HCT116 (cell line): ENCODE measurements around the gene MAP3K5. TPM values are rescaled to one million over a fixed set of nuclear protein-coding genes. Genes with fewer than 3 reads are reported as not detected.

Source experiments
- ATAC-seq: fragments of 200-7000 bp; cut with Tn5 transposase; 2 replicates; pipeline ENCODE4 v1.9.1; 2020; ENCODE audit warnings: mild to moderate bottlenecking, moderate library complexity
- BruUV-seq: library from RNA; stranded (reverse); fragments of 400-500 nt; replicated peaks from 2 replicates; lab custom pipeline; 2021; lab: Mats Ljungman, UMichigan
- CTCF ChIA-PET: fragments of 300-600 bp; sonication (Branson Sonifier 250); formaldehyde crosslinking; loops from one replicate; lab custom pipeline; 2021; ENCODE audit warnings: antibody characterized with exemption; lab: Charles Lee
- POLR2A ChIA-PET: fragments of 300-600, 350-600 bp; sonication (Branson Sonifier 250); formaldehyde crosslinking; loops from one replicate; lab custom pipeline; 2021; ENCODE audit warnings: antibody characterized with exemption; lab: Charles Lee
- RAD21 ChIA-PET, 2 experiments: fragments of 300-600 bp; sonication (Branson Sonifier 250); formaldehyde crosslinking; loops; one replicate each; lab custom pipeline; 2023; ENCODE audit warnings: low total read pairs in 2 of 2; ENCODE audit not compliant: uncharacterized antibody in 2 of 2, unreplicated experiment in 2 of 2, low non-redundant PET in 1 of 2; lab: Charles Lee
- DNase-seq: peaks from one replicate; pipeline ENCODE4 v3.0.0-alpha.2; 2010; ENCODE audit warnings: low read depth, low spot score
- H2AFZ ChIP-seq: fragments of 200-600 bp; shearing (Covaris generic), sonication (generic); 2 replicates; pipeline ENCODE4 v1.6.1; 2017; ENCODE audit warnings: low read depth, mixed run types, mixed read lengths, antibody characterized with exemption, low read length; ENCODE audit not compliant: poor library complexity, severe bottlenecking
- H3K27ac ChIP-seq: 2 replicates; pipeline ENCODE4 v1.5.1; 2012; ENCODE audit warnings: low read depth, low read length
- H3K27me3 ChIP-seq: fragments of 200-600 bp; sonication (generic); 2 replicates; pipeline ENCODE4 v1.6.1; 2016; ENCODE audit warnings: mixed run types, low read length, mixed read lengths; ENCODE audit not compliant: insufficient read depth
- H3K36me3 ChIP-seq, 2 experiments: fragments of 200-500 bp in 1 of 2; fragments of 200-600 bp in 1 of 2; sonication (Bioruptor generic) in 1 of 2; sonication (generic) in 1 of 2; 2 replicates each; pipeline versions ENCODE4 v1.5.1 to v1.6.1; 2014 to 2016; ENCODE audit warnings: low read length in 2 of 2, inconsistent platforms in 1 of 2, mixed read lengths in 1 of 2, mixed run types in 1 of 2; ENCODE audit not compliant: insufficient read depth in 2 of 2, control insufficient read depth in 1 of 2
- H3K4me1 ChIP-seq, 2 experiments: fragments of 200-600 bp in 1 of 2; sonication (generic) in 1 of 2; 2 replicates each; pipeline versions ENCODE4 v1.5.1 to v1.6.1; 2012 to 2017; ENCODE audit warnings: low read length in 2 of 2, inconsistent platforms in 1 of 2, mild to moderate bottlenecking in 1 of 2, mixed read lengths in 1 of 2, mixed run types in 1 of 2, moderate library complexity in 1 of 2; ENCODE audit not compliant: insufficient read depth in 2 of 2, control insufficient read depth in 1 of 2
- H3K4me2 ChIP-seq: fragments of 200-600 bp; sonication (generic); 2 replicates; pipeline ENCODE4 v1.6.1; 2017; ENCODE audit warnings: mixed run types, low read length, mixed read lengths
- H3K4me3 ChIP-seq, 2 experiments: fragments of 200-600 bp in 1 of 2; sonication (generic) in 1 of 2; replicated peaks in 1 of 2; 2 replicates each; pipeline ENCODE4 v1.5.1; 2011 to 2016; ENCODE audit warnings: low read length in 2 of 2, control low read depth in 1 of 2, low read depth in 1 of 2, mild to moderate bottlenecking in 1 of 2, mixed read lengths in 1 of 2, mixed run types in 1 of 2
- H3K79me2 ChIP-seq: fragments of 200-600 bp; sonication (generic); 2 replicates; pipeline ENCODE4 v1.6.1; 2017; ENCODE audit warnings: mild to moderate bottlenecking, mixed run types, low read length, moderate library complexity, mixed read lengths; ENCODE audit not compliant: insufficient read depth
- H3K9ac ChIP-seq: fragments of 200-600 bp; sonication (generic); 2 replicates; pipeline ENCODE4 v1.6.1; 2016; ENCODE audit warnings: low read length, mixed read lengths
- H3K9me2 ChIP-seq: fragments of 200-600 bp; sonication (generic), shearing (Covaris generic); 2 replicates; pipeline ENCODE4 v1.6.1; 2017; ENCODE audit warnings: mixed run types, mild to moderate bottlenecking, moderate library complexity; ENCODE audit not compliant: insufficient read depth
- H3K9me3 ChIP-seq, 2 experiments: fragments of 200-500 bp in 1 of 2; fragments of 200-600 bp in 1 of 2; sonication (Bioruptor generic) in 1 of 2; sonication (generic) in 1 of 2; 2 replicates each; pipeline ENCODE4 v1.6.1; 2014 to 2017; ENCODE audit warnings: low read length in 2 of 2, mixed read lengths in 2 of 2, inconsistent platforms in 1 of 2, low read depth in 1 of 2, mild to moderate bottlenecking in 1 of 2, mixed run types in 1 of 2, moderate library complexity in 1 of 2; ENCODE audit not compliant: control insufficient read depth in 1 of 2, insufficient read depth in 1 of 2
- H4K20me1 ChIP-seq: fragments of 200-600 bp; sonication (generic), shearing (Covaris generic); 2 replicates; pipeline ENCODE4 v1.6.1; 2017; ENCODE audit warnings: mixed run types, mild to moderate bottlenecking, moderate library complexity; ENCODE audit not compliant: insufficient read depth
- ATF3 ChIP-seq: IDR thresholded peaks from 2 replicates; pipeline ENCODE4 v1.6.1; 2012
- CBX3 ChIP-seq: IDR thresholded peaks from 2 replicates; pipeline ENCODE4 v1.6.1; 2012; ENCODE audit warnings: low read depth
- CEBPB ChIP-seq: IDR thresholded peaks from 2 replicates; pipeline ENCODE4 v1.6.1; 2012; ENCODE audit warnings: low read depth
- EGR1 ChIP-seq: IDR thresholded peaks from 2 replicates; pipeline ENCODE4 v1.6.1; 2012; ENCODE audit warnings: low read depth
- ELF1 ChIP-seq: IDR thresholded peaks from 2 replicates; pipeline ENCODE4 v1.6.1; 2012; ENCODE audit warnings: low read depth, borderline replicate concordance
- EZH2 ChIP-seq: fragments of 200-600 bp; sonication (generic); IDR thresholded peaks from 2 replicates; pipeline ENCODE4 v1.6.1; 2017; ENCODE audit warnings: antibody characterized with exemption, mixed run types
- EZH2phosphoT487 ChIP-seq: fragments of 200-600 bp; IDR thresholded peaks from 2 replicates; pipeline ENCODE4 v1.6.1; 2018; ENCODE audit warnings: antibody characterized with exemption, borderline replicate concordance
- FOSL1 ChIP-seq: IDR thresholded peaks from 2 replicates; pipeline ENCODE4 v1.6.1; 2012; ENCODE audit warnings: low read depth
- JUND ChIP-seq: IDR thresholded peaks from 2 replicates; pipeline ENCODE4 v1.6.1; 2012
- POLR2A ChIP-seq: IDR thresholded peaks from 2 replicates; pipeline ENCODE4 v1.7.0; 2011; ENCODE audit warnings: borderline replicate concordance; ENCODE audit not compliant: insufficient read depth, insufficient read length; ENCODE audit errors: extremely low read depth
- POLR2AphosphoS5 ChIP-seq: IDR thresholded peaks from 2 replicates; pipeline ENCODE4 v1.6.1; 2011; ENCODE audit warnings: mild to moderate bottlenecking, low read depth, low read length, moderate library complexity
- RAD21 ChIP-seq: IDR thresholded peaks from 2 replicates; pipeline ENCODE4 v1.6.1; 2012; ENCODE audit warnings: low read depth, mild to moderate bottlenecking
- REST ChIP-seq: IDR thresholded peaks from 2 replicates; pipeline ENCODE4 v1.6.1; 2012; ENCODE audit warnings: low read depth
- SIN3A ChIP-seq: IDR thresholded peaks from 2 replicates; pipeline ENCODE4 v1.6.1; 2012; ENCODE audit warnings: low read depth
- SRF ChIP-seq: IDR thresholded peaks from 2 replicates; pipeline ENCODE4 v1.6.1; 2012; ENCODE audit warnings: low read depth
- TCF7L2 ChIP-seq: IDR thresholded peaks from 2 replicates; pipeline ENCODE4 v1.7.0; 2011; ENCODE audit warnings: borderline replicate concordance, inconsistent platforms; ENCODE audit not compliant: insufficient read depth, insufficient read length; ENCODE audit errors: extremely low read depth
- YY1 ChIP-seq: IDR thresholded peaks from 2 replicates; pipeline ENCODE4 v1.6.1; 2011; ENCODE audit warnings: low read length, low read depth, moderate library complexity, mild to moderate bottlenecking; ENCODE audit not compliant: insufficient replicate concordance; ENCODE audit errors: extremely low read depth
- ZFX ChIP-seq: fragments of 450-650 bp; IDR thresholded peaks from 2 replicates; pipeline ENCODE4 v1.6.1; 2017
- ZNF274 ChIP-seq: fragments of 200-500 bp; sonication (Bioruptor generic); IDR thresholded peaks from 2 replicates; pipeline ENCODE4 v1.6.1; 2014; ENCODE audit warnings: mild to moderate bottlenecking, low read depth, low read length, inconsistent platforms
- intact Hi-C: fragments of 100-400 bp; cut with micrococcal nuclease; formaldehyde crosslinking; loops from 2 replicates; pipeline ENCODE4 v1.10.0; 2022
- total RNA-seq: library from RNA; stranded (reverse); gene quantifications from one replicate; pipeline ENCODE4 v1.2.1, GENCODE V29; 2021; ENCODE audit not compliant: unreplicated experiment

Gene MAP3K5
- total RNA-seq, 1 experiment from 2014 or later = 11.8 TPM

GRCh38 chr6:136546331-136546730 is 245.9 kb downstream of the MAP3K5 start:
- TF ChIP-seq EZH2 = no peak
- no peak for TF ChIP-seq ZFX
- TF ChIP-seq RAD21 = no peak
- no peak for TF ChIP-seq JUND
- TF ChIP-seq POLR2A = no peak
- TF ChIP-seq EGR1 = no peak
- no peak for TF ChIP-seq ELF1
- no peak for TF ChIP-seq SRF
- no peak for TF ChIP-seq FOSL1
- no peak for TF ChIP-seq TCF7L2
- no peak for TF ChIP-seq ATF3
- TF ChIP-seq EZH2phosphoT487 = no peak
- no peak for TF ChIP-seq SIN3A
- no peak for TF ChIP-seq YY1
- TF ChIP-seq CEBPB = no peak
- H4K20me1 ChIP-seq = no peaks in the 10 kb centered on the region
- DNase-seq (no peak), ATAC-seq (no peak)
- no peak overlapping the region for H3K27ac ChIP-seq
- no peaks in the 10 kb centered on the region for H3K36me3 ChIP-seq
- intact Hi-C loops = loop anchor here (5.0 kb wide), 1 partner anchor 169 kb away; no protein-coding TSS in a partner anchor
- no peaks in the 10 kb centered on the region for H3K9me2 ChIP-seq
- no peak overlapping the region for H3K4me2 ChIP-seq
- H3K79me2 ChIP-seq = peaks cover 65% of the 10 kb centered on the region
- CTCF ChIA-PET = interaction anchor here (1.0 to 1.3 kb wide), 2 partner anchors 64 to 229 kb away, joined by 3 to 5 read pairs; no protein-coding TSS in a partner anchor
- BruUV-seq = no TSS peak
- no peak overlapping the region for H2AFZ ChIP-seq
- H3K27me3 ChIP-seq = no peaks in the 10 kb centered on the region
- H3K4me3 ChIP-seq = no peak overlapping the region
- no peaks in the 10 kb centered on the region for H3K9me3 ChIP-seq
- H3K9ac ChIP-seq = no peak overlapping the region
- RAD21 ChIA-PET = no interaction called here
- H3K4me1 ChIP-seq = peaks cover 6 to 17% of the 10 kb centered on the region in 2 experiments; a peak in 3 of 4 replicates
- POLR2A ChIA-PET = no interaction called here

- peaks cover 6 to 9% of the 10 kb centered on the region in 2 experiments; a peak in 2 of 4 replicates for H3K4me1 ChIP-seq
- intact Hi-C loops = no loop called here
- TF ChIP-seq CBX3 = no peak
- no peak for TF ChIP-seq RAD21
- TF ChIP-seq REST = no peak
- no peak for TF ChIP-seq ELF1
- no peak for TF ChIP-seq SIN3A
- TF ChIP-seq ZFX = no peak
- TF ChIP-seq FOSL1 = no peak
- TF ChIP-seq EZH2 = no peak
- TF ChIP-seq TCF7L2 = no peak
- no peak for TF ChIP-seq ZNF274
- no peak for TF ChIP-seq ATF3
- TF ChIP-seq POLR2AphosphoS5 = no peak
Measured at GRCh38 chr6:136544326-136544725, 248.0 kb downstream of the MAP3K5 start.

More at GRCh38 chr6:136544326-136544725, 248.0 kb downstream of the MAP3K5 start:
- Histone ChIP-seq H4K20me1 (no peaks in the 10 kb centered on the region), H3K9me2 (no peaks in the 10 kb centered on the region), H3K4me2 (no peak overlapping the region), H3K36me3 (no peaks in the 10 kb centered on the region), H3K27ac (no peak overlapping the region), H3K27me3 (no peaks in the 10 kb centered on the region), H3K4me3 (no peak overlapping the region), H3K9ac (no peak overlapping the region), H2AFZ (no peak overlapping the region), H3K79me2 (peaks cover 78% of the 10 kb centered on the region), H3K9me3 (no peaks in the 10 kb centered on the region)
- DNase-seq (no peak), ATAC-seq (no peak)
- POLR2A ChIA-PET = no interaction called here
- CTCF ChIA-PET = no interaction called here
- BruUV-seq = no TSS peak
- RAD21 ChIA-PET = no interaction called here
